ENCODE measurements around the gene ARPC2. TPM values are rescaled to one million over a fixed set of nuclear protein-coding genes. Genes with fewer than 3 reads are reported as not detected.

ARPC2 gene
- total RNA-seq, 1 donor from 2014 or later: 276 TPM

DNA sequence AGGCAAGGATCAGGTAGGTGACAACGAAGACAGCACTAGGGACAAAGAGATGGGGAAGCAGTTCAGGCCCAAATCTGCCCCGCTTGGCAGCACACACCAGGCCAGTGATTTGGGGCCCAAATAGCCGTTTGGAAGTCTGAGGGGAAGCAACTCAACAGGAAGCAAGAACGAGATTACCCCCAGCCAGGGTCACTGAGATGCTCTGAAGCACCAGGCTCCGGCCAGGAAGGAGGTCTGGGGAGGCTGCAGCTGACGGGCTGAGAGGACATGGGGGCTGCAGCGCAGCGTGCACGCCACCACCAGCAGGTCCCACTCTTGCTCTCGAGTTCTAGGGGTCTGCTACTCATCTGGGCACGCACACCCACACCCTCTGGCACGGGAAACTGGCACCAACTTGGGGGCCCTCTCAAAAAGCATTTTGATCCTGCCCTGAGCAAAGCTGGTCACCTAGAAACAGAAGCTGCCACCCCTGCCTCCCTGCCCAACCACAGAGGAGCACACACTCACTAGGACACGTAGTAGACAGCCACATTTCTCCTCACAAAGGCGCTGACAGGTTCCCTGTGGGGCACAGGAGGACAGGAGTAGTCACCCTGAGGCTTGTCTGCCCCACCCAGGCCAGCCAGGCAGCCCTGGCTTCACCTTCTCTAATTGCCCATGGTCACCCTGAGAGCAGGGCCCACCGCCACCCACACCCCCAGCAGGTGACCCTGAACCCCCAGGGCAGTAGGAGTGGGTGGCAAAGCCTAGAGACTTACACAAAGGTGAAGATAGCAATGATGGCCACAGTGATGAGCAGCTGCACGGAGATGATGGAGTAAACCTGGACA lies 61.8 kb downstream of the ARPC2 start:
- DNase-seq (ENCODE audit: low spot score in 2 of 2, unreplicated experiment in 2 of 2): no peak
- H3K27ac Mint-ChIP-seq: no peak overlapping the region
- no peaks in the 10 kb centered on the region for H3K27me3 Mint-ChIP-seq (ENCODE audit: low read depth)
- TF ChIP-seq, protein P1, sequence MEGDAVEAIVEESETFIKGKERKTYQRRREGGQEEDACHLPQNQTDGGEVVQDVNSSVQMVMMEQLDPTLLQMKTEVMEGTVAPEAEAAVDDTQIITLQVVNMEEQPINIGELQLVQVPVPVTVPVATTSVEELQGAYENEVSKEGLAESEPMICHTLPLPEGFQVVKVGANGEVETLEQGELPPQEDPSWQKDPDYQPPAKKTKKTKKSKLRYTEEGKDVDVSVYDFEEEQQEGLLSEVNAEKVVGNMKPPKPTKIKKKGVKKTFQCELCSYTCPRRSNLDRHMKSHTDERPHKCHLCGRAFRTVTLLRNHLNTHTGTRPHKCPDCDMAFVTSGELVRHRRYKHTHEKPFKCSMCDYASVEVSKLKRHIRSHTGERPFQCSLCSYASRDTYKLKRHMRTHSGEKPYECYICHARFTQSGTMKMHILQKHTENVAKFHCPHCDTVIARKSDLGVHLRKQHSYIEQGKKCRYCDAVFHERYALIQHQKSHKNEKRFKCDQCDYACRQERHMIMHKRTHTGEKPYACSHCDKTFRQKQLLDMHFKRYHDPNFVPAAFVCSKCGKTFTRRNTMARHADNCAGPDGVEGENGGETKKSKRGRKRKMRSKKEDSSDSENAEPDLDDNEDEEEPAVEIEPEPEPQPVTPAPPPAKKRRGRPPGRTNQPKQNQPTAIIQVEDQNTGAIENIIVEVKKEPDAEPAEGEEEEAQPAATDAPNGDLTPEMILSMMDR (IDR thresholded peaks at IDR 0.05; ENCODE audit: unreplicated experiment): no peak
- H3K9me3 Mint-ChIP-seq: no peaks in the 10 kb centered on the region
- peaks cover 17% of the 10 kb centered on the region for H3K4me1 Mint-ChIP-seq
- H3K4me3 Mint-ChIP-seq: no peak overlapping the region
- H3K36me3 Mint-ChIP-seq: peaks cover 26% of the 10 kb centered on the region

- peaks cover 23% of the 10 kb centered on the region for H3K36me3 Mint-ChIP-seq
- H3K4me1 Mint-ChIP-seq: peaks cover 21% of the 10 kb centered on the region
- TF ChIP-seq, protein P1 (IDR thresholded peaks at IDR 0.05; ENCODE audit: unreplicated experiment): no peak
- no peak overlapping the region for H3K4me3 Mint-ChIP-seq
- H3K27me3 Mint-ChIP-seq (ENCODE audit: low read depth): no peaks in the 10 kb centered on the region
- H3K9me3 Mint-ChIP-seq: no peaks in the 10 kb centered on the region
- no peak overlapping the region for H3K27ac Mint-ChIP-seq
- DNase-seq (ENCODE audit: low spot score in 2 of 2, unreplicated experiment in 2 of 2): no peak
Observed at GRCh38 chr2:218280260-218280870, 63.4 kb downstream of the ARPC2 start.

DNA sequence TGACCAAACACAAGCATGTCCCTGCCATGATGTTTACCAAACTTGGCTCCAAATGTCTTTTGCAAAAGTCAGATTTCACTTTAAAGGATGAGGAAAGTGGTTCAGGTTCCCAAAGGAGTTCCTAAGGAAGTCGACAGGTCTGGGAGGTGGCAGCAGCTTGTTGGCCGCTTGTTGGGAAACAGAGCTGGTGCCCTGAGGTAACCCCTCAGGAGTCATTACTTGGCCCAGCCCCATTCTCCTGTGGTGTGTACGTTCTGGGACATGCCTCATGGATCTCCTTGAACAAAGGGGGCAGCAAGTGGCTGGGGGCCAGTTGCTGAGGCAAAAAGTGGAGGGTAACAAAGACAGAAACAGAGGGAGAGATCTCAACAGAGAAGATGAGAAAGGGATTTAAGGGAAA lies 64.5 kb downstream of the ARPC2 start:
- Mint-ChIP-seq H3K27ac (peak overlapping the region; percentile 76), H3K4me1 (peaks cover 31% of the 10 kb centered on the region), H3K4me3 (no peak overlapping the region), H3K36me3 (peaks cover 23% of the 10 kb centered on the region), H3K9me3 (no peaks in the 10 kb centered on the region), H3K27me3 (ENCODE audit: low read depth) (no peaks in the 10 kb centered on the region)
- TF ChIP-seq, protein P1 (IDR thresholded peaks at IDR 0.05; ENCODE audit: unreplicated experiment): no peak
- DNase-seq (ENCODE audit: low spot score in 2 of 2, unreplicated experiment in 2 of 2): no peak

DNA sequence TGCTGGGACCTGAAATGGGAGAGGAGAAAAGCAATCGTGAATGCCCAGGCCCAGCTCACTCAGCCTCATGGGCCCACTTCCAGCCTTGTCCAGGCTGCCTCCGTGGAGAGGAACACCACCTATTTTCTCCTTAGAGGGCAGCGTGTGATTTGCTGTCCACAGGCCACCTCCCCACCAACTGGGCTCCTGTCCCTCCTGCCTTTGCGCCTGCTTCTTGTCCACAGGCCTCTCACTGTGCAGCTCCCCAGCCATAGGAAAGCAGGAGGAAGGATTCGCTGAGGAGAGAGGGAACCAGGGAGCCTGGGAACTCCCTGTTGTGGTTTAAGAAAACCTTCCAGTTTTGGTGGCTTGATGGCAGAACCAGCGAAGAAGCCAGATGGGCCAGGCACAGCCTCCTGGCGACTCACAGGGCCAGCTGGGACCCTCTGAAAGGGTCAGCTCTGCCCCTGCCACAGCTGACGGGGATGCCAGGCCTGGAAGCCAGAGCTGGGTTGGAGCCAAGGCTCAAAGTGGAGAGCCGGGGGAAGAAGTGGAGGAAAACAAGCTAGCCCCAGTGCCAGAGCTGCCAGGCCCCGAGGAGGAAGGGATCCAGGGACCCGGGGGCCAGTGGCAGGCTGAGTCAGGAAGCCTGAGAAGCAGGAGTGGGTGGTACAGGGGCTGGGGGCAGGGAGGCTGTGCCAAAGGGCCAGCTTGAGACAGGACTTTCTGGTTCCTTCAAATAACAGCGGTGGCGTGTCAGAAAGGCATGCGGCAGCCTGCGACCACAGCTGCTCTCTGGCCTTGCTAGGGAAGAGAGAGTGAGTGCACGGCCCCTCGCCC lies 65.4 kb downstream of the ARPC2 start:
- DNase-seq (ENCODE audit: low spot score in 2 of 2, unreplicated experiment in 2 of 2): no peak
- H3K4me1 Mint-ChIP-seq: peaks cover 41% of the 10 kb centered on the region
- H3K27me3 Mint-ChIP-seq (ENCODE audit: low read depth): no peaks in the 10 kb centered on the region
- H3K9me3 Mint-ChIP-seq: no peaks in the 10 kb centered on the region
- no peak overlapping the region for H3K4me3 Mint-ChIP-seq
- H3K27ac Mint-ChIP-seq: peak overlapping the region; percentile 90
- TF ChIP-seq, protein P1 (IDR thresholded peaks at IDR 0.05; ENCODE audit: unreplicated experiment): no peak
- peaks cover 16% of the 10 kb centered on the region for H3K36me3 Mint-ChIP-seq

DNA sequence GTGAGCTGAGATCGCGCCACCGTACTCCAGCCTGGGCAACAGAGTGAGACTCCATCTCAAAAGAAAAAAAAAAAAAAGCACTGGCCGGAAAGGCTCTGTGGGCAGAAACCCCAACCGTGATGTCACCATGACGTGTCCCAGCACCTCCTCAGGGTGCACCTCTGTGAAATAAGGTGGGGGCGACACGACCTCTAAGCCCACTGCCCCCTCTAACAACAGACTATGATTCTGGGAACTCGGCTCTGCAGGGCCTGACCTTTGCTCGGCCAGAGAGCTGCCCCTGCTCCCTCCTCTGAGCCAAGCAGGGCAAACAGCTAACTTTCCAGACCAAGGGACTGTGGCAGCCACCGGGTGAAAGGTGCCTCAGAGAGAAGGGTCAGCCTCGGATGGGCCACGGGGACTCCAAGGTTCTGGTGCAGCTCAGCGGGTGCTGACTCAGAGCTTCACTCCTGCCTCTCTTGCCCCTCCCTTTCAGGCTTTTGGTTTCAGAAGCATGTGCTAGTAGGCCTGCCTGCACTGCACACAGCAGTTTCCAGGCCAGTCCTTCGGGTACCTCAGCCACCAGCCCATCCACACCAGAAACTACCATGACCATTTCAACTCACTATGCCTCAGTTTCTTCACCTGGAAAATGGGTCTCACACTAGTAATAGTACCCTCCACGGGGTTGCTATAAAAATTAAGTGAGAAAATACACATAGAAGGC lies 67.3 kb downstream of the ARPC2 start:
- Mint-ChIP-seq H3K9me3 (no peaks in the 10 kb centered on the region), H3K27ac (peak overlapping the region; percentile 9), H3K27me3 (ENCODE audit: low read depth) (no peaks in the 10 kb centered on the region), H3K4me3 (no peak overlapping the region), H3K36me3 (peaks cover 12% of the 10 kb centered on the region), H3K4me1 (peaks cover 53% of the 10 kb centered on the region)
- TF ChIP-seq, protein P1 (IDR thresholded peaks at IDR 0.05; ENCODE audit: unreplicated experiment): no peak
- DNase-seq (ENCODE audit: low spot score in 2 of 2, unreplicated experiment in 2 of 2): no peak
